Germinal center (tissue), 1 donor: ENCODE results near the gene TMEM35A.
"Not testable (repeated sequence)": the region's sequence is repeated elsewhere in the genome, so short reads cannot be mapped to it uniquely, and the experiment has no call there.

Experiments
- DNase-seq: peaks from one replicate; pipeline ENCODE4 v3.0.0; 2012; ENCODE audit warnings: mixed read lengths, low spot score

TMEM35A gene

DNA sequence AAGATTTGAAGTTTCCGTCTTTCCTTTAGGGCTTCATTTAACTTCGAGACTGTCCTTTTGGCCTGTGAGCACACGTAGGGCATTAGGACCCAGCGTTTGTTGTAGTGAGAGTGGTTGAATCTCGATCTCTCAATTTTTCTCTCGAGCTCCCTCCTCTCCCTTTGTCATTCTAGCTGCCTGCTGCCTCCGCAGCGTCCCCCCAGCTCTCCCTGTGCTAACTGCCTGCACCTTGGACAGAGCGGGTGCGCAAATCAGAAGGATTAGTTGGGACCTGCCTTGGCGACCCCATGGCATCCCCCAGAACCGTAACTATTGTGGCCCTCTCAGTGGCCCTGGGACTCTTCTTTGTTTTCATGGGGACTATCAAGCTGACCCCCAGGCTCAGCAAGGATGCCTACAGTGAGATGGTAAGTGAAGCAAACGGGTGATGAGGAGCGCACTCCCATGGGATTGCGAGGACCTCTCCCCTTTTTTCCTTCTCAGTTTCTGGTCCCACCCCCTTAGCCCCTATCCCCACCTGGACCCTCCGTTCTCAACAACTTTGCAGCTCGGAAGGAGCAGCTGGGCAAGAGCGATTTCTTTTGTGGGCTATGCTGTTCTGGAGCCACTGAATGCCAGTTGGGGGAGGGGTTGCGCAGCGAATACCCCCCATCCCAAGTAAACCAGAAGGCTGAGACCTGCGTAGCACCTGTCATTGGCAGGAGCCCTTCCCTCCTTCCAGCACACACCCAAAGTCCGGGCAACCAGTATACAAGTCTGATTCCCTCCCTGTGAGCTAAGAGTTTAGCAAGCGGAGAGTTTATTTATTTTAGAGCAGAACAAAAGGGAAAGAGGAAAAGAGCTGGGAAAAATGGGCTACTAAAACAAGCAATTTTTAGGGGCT, at the start of gene TMEM35A:
Gene TMEM35A, plus strand, starts transcription at position 164 of the 883 bp plus-strand sequence. Its CDS starts 124 bp downstream, at position 288.
- DNase-seq, result no peak

DNA sequence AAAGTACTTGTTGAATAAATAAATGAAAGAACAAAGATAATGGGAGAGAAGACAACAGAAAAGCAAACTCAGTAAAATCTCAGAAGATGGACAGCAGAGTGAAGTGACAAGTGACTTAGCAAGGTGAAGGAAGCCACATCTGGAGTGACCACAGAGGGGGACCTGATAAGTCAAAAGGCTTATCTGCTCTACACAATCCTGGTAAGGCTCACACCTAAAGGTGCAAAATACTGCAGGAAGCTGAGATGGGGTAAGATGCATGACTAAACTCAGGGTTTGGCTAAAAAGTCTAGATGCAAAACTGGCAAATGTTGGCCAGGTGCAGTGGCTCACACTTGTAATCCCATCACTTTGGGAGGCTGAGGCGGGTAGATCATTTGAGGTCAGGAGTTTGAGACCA, 49.0 kb upstream of the TMEM35A start:
- DNase-seq, result no peak

GRCh38 chrX:101037231-101037630, 41.4 kb upstream of the TMEM35A start:
- no peak for DNase-seq

DNA sequence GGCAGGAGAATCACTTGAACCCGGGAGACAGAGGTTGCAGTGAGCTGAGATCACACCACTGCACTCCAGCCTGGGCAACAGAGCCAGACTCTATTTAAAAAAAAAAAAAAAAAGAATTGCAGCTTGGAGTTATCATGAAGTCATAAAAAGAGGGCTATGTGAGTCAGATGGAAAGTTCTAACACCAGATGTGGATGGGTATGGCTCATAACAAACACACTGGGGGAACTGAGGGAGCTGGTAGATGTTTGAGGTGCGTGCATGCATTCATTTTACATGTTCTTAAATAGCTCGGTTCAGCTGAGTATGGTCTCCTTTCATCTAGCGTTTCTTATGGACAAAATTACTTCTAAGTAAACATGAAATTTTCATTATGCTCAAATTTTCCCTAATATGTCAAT, 38.5 kb upstream of the TMEM35A start:
- DNase-seq, result no peak

DNA sequence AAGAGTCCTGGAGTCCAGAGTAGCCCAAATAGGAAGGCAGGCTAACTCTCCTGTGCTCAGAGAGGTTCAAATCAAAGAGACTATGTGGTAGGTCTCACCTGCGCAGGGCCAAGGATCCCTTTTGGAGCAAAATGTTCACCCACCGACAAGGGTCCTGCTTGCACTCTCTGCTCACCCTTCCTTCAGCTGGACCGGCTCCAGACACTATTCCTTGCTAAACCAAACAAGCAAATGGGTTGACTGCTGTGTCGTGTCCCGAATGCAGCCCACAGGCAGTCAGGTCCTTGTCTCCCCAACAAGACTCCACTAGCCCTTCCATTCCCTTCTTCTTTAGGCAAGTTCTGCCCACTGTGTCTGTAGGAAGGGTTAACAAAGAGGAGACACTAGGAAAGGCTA, 27.5 kb upstream of the TMEM35A start:
- no peak for DNase-seq

DNA sequence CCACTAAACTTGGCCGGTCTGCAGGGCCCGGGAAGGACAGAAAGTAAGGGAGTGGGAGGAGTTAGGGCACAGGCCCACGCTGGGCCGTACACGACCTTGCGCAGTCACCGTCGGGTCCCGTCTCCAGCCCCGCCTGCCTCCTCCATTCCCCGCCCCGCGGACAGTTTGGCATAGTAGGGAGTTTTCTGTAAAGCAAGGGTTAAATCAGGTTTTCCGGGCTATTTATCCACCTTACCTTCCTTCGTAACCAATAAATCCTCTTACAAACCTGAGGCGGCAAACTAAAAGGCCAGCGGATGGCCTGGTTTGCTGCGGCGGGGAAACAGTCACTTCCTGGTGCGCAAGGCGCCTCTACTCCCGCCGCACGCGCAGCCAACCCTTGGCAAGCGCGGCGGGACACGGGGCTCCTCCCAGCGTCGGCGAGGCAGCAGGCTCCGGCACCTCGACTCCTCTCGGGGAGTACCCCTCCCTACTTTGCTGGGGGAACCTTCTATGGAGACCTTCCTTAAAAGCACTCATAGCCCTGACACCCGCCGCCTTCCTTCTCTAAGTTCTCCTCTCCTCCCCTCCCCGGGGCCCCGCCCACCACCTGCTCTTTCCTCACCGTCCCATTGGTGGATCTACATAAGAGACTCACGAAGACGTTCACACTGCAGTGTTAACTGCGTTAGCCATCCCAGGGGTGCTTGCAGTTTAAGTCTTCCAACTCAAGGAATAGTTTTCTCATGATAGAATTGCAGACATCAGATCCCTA, 27.0 kb upstream of the TMEM35A start, which contains the start of gene TRMT2B:
Gene TRMT2B, minus strand, starts transcription at position 563 of the 754 bp plus-strand sequence. CDS start 9,822 bp downstream, outside the sequence.
- DNase-seq, result peak; percentile 78

- DNase-seq, result not testable (repeated sequence)
Observed at GRCh38 chrX:101056551-101056950, 22.1 kb upstream of the TMEM35A start.

DNA sequence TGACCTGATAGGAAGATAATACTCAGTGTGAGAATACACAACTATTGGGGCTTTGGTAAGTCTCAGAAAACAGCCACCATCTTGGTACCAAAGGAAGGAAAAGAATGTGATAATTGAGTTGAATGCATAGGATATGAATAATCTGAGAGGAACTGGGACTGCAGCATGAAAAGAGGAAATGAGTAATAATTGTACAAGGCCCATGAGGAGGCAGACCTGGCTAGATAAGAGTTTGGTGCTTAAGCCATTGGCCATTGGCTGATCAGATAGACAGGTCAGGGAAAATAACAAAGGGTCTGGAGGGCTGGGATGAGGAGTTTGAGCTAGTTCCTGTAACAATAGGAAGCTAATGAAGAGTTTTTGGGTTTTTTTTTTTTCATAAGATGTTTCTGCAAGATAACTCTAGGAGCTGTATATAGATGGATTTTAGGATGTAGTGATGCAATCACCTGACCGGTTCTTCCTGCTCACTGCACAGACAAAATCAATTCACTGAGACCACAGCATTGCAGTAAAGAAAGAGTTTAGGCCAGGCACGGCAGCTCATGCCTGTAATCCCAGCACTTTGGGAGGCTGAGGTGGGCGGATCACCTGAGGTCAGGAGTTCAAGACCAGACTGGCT, 21.5 kb upstream of the TMEM35A start:
- peak; percentile 33 for DNase-seq

DNA sequence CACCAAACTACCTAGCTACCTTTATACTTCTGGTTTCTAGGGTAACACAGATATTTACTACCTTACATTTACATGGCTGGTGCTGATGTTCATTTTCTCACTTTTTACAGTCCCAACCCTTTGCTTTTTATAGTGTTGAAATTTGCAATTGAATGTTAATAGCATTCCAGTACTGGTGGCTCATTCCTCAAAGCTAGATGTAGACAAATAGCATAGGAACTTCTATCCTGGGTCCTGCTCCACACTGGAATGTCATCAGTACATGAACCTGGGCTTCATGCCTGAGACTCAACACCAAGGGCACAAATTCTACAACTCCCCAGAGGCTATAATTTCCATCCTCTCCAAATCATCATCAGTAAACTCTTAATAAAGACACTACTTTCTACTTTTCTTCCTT, 16.5 kb upstream of the TMEM35A start:
- DNase-seq, result no peak

GRCh38 chrX:101071582-101071981, 7.1 kb upstream of the TMEM35A start:
- no peak for DNase-seq

DNA sequence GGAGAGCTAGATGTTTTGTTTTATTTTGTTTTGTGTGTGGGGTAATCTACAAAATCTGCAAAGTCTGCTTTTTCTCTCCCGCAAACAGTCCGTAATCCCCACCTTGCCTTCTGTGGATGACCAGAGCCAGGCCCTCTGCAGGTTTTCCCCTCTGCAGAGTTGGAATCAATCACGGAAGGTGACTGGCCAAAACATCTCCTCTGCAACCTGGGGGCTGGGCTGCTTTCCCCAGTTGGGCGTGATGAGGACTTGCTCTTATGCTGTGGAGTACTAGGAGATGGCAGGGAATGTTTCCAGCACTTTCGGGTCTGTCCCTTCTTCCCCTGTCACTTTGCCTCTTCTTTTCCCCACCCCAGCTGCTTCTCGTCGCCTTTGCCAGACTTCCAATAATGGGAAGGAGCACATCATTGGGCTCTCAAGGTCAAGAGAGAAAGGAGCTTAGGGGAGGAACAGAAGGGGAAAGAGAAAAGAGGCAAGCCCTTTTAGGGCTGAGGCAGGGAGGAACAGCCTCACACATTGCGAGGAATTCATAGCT, 1.1 kb downstream of the TMEM35A start:
- DNase-seq, result no peak

GRCh38 chrX:101080326-101081124, 1.8 kb downstream of the TMEM35A start:
- no peak for DNase-seq

DNA sequence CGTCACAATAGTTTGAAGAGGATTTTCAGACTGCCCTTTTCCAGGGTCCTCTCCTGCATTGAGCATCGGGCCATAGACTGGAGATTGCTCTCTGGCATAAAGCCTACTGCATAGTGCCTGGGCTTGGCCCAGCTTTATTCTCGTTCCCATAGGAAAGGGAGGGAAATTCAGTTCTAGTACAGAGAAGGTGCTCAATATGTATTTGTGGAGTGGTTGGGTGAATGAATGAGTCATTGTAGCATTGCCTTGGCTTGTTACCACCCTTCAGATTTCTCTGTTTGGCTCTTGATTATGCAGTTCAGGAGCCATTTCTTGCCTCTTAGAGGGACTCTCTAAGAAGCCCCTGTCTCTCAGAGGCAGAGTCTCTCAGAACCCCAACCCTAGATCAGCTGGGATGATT, 2.6 kb downstream of the TMEM35A start:
- no peak for DNase-seq

GRCh38 chrX:101091817-101092216, 13.1 kb downstream of the TMEM35A start:
- no peak for DNase-seq

DNA sequence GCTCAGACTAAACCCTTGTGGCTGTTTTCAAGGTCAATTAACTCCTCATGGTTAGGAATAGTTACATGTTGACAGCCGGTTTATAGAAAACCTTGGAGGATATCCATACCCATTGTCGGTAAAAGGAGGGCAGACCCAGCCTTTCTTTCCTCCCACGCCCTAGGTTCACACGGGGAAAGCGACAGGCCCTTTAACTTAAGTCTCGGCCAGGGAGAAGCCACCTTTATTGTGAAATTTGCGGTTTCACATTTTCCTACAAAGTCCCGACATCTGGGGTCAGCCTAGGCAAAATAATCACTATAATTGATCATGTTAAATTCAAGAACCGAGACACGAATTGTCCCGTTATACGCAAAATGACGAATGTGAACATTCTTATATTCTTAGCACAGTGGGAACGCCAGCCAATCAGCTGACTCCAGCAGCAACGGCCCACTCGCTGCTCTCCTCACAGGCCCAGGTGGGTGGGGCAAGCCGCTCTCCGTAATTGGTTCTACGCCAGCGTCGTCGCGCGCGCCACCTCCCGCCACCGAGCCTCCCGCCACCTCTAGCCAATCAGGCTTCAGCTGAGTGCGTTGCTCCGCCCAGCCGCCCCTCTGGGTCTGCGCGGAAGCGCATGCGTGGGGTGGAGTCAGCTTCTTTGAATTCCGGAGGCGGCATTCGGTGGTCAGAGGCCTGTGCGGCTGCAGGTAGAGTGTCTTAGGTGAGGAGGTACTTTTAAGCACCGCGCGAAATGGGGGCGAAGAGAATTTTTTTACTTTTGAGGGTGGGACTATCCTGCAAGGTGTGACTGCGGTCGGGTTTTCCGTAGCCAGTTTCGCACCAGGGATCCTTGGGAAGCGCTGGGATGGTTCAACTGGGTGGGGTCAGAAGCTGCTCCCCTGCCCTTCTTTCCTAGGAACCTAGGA, 19.1 kb downstream of the TMEM35A start, which contains the start of gene CENPI:
Gene CENPI, plus strand, starts transcription at position 659 of the 908 bp plus-strand sequence. CDS start 2,867 bp downstream, outside the sequence.
- DNase-seq, result peak; percentile 96

DNA sequence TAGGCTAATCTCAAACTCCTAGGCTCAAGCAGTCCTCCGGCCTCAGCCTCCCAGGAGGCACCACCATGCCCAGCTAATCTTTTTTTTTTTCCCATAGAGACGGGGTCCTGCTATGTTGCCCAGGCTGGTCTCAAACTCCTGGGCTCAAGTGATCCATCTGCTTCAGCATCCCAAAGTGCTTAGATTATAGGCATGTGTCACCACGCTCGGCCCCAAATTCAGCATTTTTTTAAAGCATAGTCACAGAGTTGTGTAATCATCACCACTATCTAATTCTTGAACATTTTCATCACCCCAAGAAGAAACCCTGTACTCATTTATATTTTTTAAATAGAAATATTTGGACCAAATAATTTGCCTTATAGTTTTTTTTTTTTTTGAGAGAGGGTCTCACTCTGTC, 29.6 kb downstream of the TMEM35A start:
- no peak for DNase-seq

DNA sequence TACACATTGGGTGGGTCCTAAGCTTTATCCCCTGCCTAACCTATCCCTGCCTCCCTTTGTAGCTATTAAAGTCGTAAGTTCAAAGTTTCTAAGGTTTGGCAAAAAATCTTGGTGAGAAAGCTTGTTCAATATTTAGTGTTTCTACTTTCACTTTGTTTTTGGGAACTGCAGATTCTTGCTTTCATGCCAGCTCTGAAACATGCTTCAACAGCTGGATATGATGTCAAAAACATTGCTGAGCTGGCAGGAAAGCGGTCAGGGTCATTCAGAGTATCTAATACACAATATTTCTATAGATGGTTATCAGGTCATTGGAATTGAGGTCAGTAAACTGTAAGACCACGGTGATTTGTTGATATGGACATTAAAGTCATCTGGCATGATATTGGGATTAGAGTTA, 39.0 kb downstream of the TMEM35A start:
- DNase-seq, result no peak

GRCh38 chrX:101136235-101136634, 57.6 kb downstream of the TMEM35A start:
- DNase-seq, result no peak
